ENCODE results near the gene INPP5A.

Gene INPP5A

DNA sequence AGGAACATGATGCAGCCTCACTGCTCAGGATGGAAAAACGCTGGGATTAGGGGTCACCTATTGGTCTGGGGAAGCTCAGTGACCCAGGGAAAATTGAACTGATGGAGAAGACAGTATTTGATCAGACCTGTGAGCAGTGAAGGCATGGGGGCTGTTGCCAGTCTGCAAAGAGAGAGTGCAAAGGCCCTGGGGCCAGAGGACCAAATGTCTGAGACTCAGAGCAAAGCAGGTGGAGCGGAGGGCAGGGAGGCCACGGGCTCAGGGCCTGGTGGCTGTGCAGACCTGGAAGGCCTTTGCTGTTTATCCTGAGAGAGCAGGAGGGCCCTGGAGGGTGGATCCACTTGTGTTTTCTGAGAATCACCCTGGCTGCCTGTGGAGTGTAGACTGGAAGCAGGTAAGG is 67.1 kb downstream of the INPP5A start:
- no peak overlapping the region for H3K27ac ChIP-seq
- TF ChIP-seq, protein P1, sequence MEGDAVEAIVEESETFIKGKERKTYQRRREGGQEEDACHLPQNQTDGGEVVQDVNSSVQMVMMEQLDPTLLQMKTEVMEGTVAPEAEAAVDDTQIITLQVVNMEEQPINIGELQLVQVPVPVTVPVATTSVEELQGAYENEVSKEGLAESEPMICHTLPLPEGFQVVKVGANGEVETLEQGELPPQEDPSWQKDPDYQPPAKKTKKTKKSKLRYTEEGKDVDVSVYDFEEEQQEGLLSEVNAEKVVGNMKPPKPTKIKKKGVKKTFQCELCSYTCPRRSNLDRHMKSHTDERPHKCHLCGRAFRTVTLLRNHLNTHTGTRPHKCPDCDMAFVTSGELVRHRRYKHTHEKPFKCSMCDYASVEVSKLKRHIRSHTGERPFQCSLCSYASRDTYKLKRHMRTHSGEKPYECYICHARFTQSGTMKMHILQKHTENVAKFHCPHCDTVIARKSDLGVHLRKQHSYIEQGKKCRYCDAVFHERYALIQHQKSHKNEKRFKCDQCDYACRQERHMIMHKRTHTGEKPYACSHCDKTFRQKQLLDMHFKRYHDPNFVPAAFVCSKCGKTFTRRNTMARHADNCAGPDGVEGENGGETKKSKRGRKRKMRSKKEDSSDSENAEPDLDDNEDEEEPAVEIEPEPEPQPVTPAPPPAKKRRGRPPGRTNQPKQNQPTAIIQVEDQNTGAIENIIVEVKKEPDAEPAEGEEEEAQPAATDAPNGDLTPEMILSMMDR (conservative IDR thresholded peaks at IDR 0.05): no peak

DNA sequence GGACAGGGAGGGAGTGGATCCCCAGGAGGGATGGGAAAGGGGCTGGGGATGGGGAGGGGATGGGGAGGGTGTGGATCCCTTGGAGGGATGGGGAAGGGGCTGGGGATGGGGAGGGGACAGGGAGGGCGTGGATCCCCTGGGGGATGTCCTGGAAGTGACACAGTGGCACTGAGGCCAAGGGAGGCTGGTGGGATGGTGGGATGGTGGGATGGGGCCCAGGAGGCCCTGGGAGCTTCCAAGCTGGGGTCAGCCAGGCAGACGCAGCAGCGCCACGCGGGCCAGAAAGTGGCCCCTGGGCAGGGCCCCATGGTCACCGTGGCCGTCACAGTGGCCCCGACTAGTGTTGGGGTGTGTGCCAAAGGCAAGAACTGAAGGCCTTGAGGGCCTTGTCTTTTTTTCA is 67.8 kb downstream of the INPP5A start:
- TF ChIP-seq, protein P1 (conservative IDR thresholded peaks at IDR 0.05): no peak
- no peak overlapping the region for H3K27ac ChIP-seq

DNA sequence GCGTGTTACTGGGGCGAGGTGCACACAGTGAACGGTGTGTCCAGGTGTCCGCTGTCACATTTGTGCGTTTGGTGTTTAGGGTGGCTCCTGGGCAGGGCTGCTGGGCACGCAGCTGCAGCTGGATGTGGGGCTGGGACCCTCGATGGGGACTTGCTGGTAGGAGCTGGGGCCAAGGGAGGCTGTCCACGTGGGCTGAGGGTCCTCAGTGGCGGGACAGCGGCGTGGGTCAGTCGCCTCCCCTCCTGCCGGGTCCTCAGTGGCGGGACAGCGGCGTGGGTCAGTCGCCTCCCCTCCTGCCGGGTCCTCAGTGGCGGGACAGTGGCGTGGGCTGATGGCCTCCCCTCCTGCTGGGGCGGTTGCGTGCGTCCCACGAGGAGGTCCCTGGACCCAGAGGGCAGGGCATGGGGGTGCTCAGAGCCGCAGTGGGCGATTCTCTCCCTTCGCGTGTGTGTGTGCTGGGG is 68.5 kb downstream of the INPP5A start:
- TF ChIP-seq, protein P1 (conservative IDR thresholded peaks at IDR 0.05): no peak

DNA sequence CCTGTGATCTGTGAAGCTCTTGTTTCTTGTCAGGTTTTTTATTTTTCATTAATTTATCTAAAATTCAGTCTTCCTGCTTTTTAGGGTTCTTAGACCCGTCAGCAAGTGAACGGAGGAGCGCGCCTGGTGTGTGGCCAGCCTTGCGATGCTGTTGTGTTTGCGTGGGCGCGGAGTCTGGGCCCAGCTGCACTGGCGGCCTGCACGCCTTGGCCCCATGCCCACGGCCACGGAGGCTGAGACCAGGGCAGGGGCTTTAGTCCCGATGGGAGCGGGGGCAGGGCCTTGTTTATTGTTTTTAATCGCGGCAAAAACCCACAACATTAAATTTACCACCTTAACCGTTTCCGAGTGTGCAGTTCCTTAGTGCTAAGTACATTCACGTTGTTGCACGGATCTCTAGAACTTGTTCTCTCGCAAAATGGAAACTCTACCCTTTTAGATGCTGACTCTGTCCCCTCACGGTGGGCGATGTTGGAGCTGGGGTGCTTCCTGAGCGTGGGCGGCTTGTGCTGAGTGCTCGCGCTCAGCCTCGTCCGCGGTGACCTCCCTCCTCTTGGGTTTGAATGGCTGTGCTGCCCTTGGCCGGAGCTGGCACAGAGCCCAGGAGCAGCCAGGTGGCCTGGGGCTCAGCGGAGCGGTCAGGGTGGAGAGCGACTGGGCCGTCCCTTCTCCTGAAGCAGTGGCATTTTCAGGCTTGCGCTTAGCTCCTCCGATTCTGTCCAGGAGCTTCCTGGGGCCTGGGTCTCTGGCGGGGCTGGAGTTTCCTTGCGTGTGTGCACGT is 69.1 kb downstream of the INPP5A start:
- TF ChIP-seq, protein P1 (conservative IDR thresholded peaks at IDR 0.05): no peak
- H3K27ac ChIP-seq: no peak overlapping the region

More for the DNA sequence above, 68.5 kb downstream of the INPP5A start:
- H3K27ac ChIP-seq: no peak overlapping the region

DNA sequence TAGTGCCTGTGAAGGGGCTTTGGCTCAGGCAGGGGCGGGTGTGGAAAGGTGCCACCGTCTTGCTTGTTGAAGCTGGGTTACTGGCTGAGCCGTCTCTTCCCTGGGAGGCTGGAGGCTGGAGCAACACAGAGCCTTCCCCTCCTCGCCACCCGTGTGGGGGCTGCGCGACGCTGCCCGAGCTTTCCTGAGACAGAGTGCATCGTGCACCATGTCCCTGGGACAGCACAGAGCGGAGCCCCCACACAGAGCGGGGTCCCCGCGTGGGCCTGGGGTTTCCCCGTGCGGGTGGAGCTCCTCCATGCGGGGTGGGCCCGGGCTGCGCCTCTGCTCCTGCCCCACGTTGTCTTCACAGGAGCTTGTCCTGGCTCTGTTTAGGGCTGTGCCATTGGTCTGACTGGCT is 69.9 kb downstream of the INPP5A start:
- TF ChIP-seq, protein P1 (conservative IDR thresholded peaks at IDR 0.05): no peak

DNA sequence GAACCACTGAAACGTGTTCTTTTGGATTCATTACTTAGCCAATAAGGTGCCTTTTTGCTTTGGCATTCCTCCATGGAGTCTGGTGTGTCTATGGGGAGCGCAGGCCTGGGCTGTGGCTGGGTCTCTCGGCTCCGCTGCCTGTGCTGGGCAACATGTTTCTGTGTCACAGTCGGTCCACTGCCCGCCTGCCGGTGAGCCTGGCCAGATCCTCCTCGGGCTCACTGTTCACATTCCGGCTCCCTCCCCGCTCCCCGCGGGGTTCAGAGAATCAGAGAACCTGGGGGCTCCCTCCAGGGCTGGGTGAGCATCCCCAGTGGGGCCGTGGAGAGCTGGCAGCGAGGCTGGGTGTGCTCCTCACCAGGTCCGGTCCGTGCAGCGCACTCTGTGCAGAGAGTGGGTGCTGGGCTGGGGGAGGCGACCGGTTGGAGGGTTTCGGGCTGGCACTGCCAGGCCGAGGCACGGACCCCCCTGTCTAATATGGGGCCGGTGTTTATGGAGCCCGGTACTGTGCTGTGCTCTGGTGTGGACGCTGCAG is 70.4 kb downstream of the INPP5A start:
- H3K27ac ChIP-seq: no peak overlapping the region
- TF ChIP-seq, protein P1 (conservative IDR thresholded peaks at IDR 0.05): no peak

More for the DNA sequence above, 69.9 kb downstream of the INPP5A start:
- no peak overlapping the region for H3K27ac ChIP-seq

DNA sequence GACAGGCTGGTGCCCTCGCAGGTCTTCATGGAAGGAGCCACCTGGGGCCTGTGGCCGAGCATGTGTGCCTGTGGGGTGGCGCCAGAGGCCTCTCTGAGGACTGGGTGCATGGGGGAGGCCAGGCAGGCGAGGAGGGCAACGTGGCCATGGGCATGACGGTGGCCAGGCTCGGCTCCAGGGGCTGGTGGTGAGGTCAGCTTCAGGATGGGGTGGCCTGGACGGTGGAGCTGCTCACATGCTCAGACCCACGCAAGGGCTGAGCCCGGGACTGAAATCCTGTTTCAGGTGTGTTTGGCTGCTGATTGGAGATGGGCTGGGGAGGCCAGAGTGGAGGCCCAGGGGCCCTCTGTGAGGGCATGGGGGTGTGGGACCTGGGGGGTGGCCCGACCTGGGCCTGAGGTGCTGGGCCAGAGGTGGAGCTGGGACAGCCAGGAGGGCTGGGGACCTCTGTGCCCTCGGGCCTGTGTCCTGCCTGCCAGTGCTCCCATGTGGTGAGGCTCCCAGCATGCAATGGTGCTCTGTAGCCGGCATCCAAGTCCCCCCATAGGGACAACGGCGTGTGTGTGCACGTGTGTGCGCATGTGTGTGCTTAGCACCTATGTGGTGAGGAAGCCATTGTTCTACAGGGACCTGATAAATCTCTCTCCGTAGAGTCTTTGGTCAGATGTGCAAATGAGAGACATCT is 71.1 kb downstream of the INPP5A start:
- H3K27ac ChIP-seq: no peak overlapping the region

More for the DNA sequence above, 71.1 kb downstream of the INPP5A start:
- TF ChIP-seq, protein P1 (conservative IDR thresholded peaks at IDR 0.05): no peak

All from VCaP (cell line).